ENCODE measurements around the gene SHC3.

The SHC3 gene

DNA sequence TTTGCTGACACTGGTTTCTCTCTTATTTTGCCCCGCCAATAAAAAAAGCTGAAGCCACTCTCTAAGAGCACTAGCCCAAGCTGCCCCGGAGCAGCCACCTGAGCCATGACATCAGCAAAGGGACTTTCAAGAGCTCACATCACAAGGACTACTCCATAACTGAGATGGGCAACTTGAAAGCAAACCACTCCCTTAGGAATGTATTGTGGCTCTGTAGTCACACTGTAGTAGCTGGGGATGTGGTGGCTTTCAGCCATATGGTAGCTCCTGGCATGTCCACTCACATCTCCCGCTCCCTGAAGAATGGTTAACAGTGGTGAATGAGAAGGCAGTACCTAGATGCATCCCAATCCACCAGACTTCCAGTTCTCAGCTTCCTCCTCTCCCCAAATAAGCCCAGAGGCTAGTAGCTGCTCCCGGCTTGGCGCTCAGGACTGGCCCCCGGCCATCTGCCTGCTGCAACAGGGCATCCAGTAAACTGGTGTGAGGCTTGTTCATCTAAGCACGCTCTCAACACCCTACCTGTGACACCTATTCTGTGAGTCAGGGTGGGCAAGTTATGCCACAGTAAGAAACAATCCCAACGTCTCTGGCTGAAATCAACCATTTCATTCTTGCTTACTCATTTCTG is 123.6 kb downstream of the SHC3 start:
- no peak for DNase-seq (ENCODE audit: low spot score)

DNA sequence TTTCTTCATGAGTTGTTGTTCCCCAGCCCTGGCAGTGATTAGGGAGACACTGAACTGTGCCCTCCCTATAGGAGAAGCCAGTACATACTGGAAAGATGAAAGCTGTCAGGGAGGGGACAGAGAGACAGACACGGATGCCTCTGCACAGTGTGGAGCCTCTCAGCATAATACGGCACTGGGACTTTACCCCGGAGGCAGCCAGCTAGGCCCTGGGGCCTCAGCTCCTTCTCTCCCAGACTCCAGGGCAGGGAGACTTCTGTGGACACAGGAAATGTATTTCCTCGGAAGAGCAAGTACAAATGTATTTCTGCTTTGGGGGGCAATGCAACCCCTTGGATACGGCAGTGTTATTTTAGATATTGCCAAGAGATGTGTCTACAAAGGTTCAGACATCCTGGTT is 125.3 kb downstream of the SHC3 start:
- no peak for DNase-seq (ENCODE audit: low spot score)

DNA sequence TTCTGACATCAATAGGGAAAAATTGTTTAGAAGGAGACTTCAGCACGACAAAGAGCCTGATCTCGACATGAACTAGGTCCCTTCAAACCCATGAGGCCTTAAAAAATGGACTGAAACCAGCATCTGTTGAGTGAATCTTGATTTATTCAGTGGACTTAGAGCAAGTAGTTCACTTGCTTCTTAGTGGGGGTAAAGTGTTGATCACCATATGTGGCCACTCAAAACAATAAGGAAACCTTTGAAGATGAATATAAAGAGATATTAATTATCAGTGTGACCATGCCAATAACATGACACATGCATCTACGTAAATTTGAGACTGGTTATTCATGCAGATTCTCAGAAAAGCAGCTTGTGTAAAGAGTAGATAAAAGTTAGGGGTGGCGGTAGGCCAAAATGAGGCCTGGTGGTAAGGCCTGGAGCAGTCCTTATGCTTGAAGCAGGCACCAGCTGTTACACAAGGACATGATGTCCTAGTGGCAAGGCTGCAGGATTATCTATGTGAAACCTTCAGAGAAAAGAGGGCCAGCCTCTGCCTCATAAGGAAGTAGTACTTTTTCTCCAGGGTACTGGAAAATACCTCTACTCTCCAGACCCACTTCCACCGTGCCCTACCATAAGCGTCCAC is 126.0 kb downstream of the SHC3 start:
- DNase-seq (ENCODE audit: low spot score): no peak

DNA sequence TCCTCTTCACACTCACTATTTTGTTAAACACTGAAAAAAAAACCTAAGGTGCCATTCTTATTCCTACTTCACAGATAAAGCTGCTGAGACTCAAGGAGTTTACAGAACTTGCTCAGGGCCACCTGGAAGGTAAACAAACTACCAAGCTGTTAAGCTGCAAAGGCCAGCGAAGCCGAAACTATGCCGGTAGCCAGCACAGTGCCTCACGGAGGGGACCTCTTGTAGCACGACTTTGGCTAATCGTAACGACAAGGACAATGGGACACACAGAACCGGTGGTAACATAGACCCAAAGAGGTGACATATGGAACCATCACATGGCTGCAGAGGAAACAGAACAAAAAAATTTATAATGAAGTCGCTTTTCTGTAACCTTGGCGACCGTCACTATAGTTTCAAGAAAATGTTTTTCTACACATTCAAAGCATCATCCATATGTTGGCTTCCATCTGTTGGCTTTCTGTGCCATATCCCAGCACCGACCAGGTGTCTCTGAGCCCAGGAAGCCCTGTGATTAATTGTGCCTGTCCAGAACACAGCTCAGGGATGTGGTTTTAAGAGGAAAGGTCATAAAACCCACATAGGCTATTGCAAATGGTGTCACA is 127.1 kb downstream of the SHC3 start:
- DNase-seq (ENCODE audit: low spot score): no peak

DNA sequence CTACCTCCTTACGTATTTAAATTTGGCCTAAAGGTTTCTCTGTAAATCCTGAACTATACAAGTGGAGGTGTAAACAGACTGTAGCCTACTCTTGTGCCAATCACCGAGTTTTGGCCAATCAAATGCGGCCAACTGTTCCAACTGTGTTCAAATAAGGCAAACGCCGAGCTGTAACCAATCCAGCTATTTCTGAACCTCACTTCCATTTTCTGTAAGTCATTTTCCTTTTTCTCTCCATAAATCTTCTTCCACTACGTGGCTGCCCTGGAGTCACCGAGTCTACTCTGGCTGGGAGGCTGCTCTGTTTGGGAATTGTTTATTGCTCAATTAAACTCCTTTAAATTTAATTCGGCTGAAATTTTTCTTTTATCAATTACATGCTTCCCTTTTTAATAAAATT is 129.0 kb downstream of the SHC3 start:
- no peak for DNase-seq (ENCODE audit: low spot score)

DNA sequence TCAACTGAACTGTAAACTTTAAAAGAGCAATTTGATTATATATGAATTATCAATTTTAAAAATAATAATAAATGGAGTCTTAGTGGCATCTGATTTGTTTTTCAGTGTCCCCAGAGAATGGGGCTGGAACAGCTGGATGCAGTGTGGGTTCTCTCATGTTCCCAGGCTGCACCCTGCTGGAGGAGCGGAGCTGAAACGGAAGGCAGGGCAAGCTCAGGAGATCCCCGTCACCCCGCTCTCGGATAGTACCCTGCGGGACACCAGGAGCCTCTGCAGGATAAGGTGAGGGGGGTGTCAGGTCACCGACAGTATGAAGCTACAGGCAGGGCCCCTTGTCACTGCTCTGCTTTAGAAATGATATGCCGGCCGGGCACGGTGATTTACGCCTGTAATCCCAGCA is 130.0 kb downstream of the SHC3 start:
- no peak for DNase-seq (ENCODE audit: low spot score)

DNA sequence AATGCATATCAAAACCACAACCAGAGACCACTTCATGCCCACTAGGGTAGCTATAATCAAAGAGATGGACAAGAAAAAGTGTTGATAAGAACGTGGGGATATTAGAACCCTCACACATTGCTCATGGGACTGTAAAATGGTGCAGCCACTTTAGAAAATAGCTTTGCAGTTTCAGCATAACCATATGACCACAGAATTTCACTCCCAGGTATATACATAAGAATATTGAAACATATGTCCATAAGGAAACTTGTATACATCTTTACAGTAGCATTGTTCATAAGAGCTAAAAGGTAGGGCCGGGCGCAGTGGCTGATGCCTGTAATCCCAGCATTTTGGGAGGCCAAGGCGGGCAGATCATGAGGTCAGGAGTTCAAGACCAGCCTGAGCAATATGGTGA is 131.0 kb downstream of the SHC3 start:
- DNase-seq (ENCODE audit: low spot score): no peak

DNA sequence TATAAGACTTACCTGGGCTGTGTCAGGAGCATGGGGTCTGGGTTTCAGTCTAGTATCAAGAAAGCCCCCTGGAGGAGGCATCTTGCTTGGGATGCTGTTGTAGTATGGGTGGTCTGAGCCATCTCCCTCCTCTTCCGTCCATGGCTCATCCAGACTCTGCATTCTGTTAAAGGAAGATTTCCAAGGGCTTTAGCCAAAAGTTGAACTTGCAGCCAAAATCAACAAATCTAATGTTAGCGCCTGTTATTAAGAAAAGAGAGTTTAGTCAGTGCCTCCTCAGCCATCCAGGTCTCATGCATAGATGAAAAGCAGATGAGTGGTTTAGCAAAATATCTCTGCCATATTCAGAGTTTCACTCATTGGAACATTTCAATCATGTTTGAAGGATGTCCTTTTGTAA is 131.8 kb downstream of the SHC3 start:
- no peak for DNase-seq (ENCODE audit: low spot score)

DNA sequence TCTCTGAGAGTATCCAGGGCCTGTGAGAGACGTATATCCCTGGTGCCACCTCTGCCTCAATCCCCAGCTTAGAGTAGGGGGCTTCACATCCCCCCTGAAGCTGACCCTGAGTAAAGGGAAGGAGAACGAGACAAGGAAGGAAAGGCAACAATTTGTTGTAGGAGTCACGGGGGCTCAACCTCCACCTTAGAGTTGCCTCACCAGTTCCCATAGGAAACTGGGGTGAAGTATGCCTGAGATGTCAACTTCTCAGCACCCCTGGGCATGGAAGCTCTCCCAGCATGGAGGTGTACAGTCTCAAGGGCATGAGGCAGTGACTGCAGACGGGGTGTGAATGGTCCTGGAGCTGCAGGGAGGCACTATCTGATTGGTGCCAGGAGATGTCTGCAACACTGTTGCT is 133.7 kb downstream of the SHC3 start:
- no peak for DNase-seq (ENCODE audit: low spot score)

DNA sequence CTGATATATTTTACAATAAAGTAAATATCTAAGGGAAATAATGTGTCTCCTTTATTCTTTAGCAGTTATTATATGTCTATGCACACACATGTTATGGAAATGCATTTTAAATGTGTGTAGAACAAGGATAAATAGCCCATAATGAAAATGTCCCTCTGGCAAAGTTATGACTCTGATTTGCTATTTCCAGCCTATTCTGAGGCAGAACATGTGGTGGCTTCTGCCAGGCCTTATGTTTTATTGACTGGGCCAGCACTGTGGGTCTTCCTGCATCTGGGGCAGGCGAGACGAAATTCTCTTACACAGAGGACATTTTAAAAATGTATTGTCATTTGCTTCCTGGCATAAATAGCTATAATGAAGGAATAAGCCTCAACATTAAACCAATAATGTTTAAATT is 134.5 kb downstream of the SHC3 start:
- no peak for DNase-seq (ENCODE audit: low spot score)

DNA sequence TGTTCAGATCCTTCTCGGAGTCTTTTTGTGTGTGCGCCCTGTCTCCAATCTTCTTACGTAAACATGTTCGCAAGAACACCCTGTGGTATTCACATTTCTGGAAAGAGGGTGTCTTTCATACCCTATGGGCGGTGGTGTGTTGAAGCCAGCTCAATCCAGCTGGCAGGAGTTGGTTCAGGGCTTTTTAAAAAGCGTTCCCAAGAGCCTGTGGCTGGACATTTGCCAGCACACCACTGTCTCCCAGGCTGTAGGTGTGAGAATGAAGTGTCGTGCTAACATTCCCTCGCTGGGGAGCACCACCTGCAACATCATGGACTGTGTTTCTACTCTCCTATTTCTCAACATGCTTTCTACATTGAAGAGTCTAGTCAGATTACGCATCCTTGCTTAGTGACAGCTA is 135.6 kb downstream of the SHC3 start:
- DNase-seq (ENCODE audit: low spot score): no peak

DNA sequence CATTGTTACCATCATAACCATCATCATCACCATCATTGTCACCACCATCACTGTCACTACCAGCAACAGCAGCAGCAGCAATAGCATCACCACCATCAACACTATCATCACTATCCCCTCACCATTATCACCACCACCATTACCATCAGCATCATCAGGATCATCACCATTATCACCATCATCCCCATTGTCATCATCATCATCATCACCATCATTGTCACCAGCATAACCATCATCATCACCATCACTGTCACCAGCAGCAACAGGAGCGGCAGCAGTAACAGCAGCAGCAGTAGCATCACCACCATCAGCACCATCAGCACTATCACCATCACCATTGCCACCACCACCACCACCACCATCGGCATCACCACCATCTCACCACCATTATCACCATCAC is 139.0 kb downstream of the SHC3 start:
- DNase-seq (ENCODE audit: low spot score): no peak

DNA sequence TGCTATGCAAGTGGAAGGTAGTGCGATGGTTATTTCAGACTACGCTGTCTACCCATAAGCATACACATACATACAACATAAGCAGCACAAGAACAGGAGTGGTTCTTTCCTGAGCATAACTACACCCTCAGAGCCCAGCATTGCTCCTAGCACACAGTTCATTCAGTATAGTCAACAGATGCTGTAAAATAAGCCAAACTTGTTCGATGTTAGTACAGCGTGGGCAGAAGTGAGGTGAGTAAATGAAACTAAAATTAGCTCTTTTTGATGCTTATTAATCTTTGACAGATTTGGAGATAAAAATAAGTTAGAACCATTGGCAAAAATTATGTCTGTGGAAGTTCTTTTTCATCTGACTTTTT is 139.5 kb downstream of the SHC3 start:
- no peak for DNase-seq (ENCODE audit: low spot score)

DNA sequence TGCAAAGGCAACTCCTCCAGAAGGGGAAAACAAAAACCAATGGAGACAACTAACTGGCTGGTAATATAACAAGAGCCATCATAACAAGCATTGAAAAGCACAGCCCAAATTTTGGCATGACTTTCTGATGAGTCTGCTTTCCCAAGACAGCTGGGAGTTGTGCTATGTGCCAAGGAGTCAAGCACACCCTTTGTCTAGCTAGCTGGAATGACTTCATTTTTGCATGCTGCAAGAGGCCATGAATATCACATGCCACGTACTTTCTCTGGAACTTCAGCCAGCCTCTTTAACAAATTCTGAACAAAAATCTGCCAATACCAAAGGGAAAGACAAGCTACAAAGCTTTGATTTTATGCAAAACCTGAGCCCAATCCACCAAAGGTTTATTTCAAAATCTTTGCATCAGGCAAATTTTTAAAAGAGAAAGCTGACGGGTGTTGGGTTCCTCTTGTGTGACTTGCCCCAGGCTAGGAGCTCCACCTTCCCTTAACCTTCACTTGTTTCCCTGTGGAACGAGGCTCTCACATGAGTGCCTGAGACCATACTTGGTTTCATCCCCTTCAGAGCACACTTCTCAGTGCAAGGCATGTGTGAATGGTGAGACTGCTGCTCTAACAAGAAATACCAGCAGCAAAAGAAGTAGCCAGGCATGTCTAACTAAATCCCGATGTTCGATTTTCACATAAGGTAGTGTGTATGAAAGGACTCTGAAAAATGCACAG is 140.1 kb downstream of the SHC3 start:
- no peak for DNase-seq (ENCODE audit: low spot score)

DNA sequence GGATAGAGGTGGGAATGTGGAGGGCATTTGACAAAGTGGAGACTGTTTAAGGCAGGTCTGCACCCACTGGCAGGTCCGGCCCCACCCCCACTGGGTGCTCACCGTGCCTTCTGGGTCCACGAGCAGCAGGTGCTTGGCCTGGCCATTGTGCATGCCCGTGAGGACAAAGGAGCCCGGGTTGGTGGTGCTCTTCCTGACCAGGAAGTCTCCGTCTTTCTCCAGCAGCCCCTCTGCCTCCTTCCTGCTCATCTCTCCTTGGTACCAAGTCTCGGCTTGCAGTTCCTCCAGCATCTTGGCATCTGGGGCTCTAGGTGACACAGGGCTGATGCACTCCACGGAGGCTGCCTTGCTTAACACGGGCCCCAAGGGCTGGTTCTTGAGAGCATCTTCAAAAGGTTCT is 140.7 kb downstream of the SHC3 start:
- no peak for DNase-seq (ENCODE audit: low spot score)

DNA sequence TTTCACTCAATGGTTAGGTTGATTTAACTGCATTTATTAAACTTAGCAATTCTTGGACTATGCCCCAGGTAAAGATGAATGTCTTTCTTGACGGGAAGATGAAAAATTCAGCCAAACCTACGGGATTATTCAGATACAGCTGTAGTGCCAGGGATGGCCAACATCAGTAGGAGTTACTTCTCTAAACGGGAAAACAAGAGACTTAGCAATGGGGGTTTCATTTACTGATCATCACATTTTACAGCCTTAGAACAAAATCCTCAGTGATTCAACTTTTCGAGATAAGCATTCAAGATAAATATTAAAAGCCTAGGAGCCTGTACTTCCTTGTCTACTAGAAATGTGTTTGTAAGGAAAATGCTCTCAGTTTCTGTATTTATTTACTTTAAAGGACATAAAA is 141.3 kb downstream of the SHC3 start:
- DNase-seq (ENCODE audit: low spot score): no peak

DNA sequence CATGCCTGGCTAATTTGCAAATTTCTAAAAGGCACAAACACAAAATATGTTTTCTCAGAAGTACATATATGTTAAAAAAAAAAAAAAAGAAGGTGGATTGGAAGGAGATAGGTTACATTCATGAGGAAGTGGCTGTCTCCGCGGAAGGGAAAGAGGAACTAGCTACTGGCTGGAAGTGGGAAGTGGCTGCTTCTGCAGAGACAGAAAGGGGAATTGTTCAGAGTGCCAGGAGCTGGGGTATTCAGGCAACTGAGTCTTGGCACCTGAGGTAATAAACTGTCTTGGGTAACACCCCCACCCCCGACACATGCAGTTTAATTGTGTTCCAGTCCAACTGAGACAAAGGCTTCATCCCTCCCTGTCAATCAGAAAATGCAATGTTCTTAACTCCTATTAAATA is 141.7 kb downstream of the SHC3 start:
- DNase-seq (ENCODE audit: low spot score): no peak

DNA sequence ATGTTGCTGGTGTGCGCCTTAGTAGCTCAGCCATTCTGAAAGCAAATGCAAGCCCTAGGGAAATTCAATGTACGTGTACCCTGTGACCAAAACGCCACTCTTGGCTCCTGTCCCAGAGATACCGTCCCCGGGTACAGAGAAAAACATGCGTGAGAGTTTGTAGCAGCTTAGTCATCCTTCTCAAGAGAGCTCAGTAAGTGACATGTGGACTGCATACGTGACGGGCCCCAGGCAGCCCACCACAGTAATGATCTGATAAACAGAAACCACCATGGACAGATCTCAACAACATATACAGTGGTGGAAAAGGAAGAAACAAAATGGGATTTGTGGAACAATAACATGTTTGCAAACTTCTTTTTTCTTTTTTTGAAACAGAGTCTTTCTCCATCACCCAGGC is 142.2 kb downstream of the SHC3 start:
- DNase-seq (ENCODE audit: low spot score): no peak

DNA sequence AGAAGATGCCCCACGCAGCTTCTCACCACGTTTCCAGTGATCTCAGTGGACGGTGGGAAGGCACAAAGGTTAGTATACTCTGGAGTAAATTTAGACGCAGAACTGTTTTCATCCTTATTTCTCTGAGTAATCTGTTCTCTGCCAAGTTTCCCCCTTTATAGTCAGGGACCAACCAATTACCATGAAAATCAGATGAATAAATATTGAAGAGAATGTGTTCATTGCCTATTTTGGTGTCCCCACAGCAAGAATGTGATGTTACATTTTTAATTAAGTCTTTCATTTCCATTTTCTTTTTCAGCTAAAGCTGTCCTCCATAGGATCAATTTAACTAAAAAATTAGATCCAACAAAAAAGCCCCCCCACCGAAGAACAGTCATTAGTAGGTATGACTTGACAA is 146.0 kb downstream of the SHC3 start:
- DNase-seq (ENCODE audit: low spot score): no peak

DNA sequence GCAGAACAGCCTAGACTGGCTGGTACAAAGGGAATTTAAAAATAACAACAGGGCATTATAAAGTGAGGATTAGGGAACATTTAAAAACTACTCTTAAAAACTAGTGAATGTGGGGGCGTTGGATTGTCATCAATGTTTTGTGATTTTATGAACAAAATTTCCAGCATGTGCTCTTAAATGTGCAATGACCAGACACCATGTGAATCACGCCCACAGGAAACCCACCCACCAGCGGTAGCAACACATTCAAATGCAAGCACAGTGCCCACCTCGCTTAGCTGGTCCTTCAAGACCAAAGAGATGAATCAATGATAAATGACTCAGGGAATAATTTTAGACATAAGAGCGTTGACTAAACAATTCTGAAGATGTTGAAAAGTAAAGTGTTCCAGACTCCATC is 146.4 kb downstream of the SHC3 start:
- no peak for DNase-seq (ENCODE audit: low spot score)

DNA sequence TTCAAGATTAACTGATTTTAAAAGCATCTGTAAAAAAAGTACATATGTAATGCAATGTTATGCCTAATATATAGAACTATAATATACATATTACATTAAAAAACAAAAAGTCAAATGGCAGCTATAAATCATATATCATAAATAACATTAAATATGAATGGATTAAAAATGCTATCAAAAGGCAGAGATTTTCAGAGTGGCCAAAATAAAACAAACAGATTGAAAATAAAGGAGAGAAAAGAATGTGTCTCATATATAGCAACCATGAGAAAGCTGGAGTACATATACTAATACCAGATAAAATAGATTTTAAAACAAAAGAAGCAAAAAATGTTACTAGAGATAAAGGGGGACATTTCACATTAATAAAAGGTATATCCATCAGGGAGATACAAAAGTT is 148.8 kb downstream of the SHC3 start:
- no peak for DNase-seq (ENCODE audit: low spot score)

DNA sequence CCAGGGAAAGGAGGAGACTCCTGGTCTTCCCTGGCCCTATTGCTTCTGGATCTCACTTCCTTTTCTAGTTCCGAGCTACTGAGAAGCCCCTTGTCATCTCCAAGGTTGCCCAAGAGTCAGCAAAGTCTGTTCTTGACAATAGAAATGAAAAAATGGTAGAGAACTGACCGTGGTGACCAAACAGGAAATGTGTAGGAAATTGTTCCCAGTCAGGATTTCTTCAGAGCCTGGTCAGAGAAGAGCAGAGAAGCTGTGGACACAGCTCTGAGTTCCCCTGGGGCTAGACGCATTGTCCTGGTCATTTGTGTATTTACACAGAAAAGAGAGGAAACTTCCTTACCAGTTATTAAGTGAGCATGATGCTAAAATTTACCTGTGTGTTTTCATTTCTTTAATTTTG is 151.7 kb downstream of the SHC3 start:
- peak; percentile 11 for DNase-seq (ENCODE audit: low spot score)

DNA sequence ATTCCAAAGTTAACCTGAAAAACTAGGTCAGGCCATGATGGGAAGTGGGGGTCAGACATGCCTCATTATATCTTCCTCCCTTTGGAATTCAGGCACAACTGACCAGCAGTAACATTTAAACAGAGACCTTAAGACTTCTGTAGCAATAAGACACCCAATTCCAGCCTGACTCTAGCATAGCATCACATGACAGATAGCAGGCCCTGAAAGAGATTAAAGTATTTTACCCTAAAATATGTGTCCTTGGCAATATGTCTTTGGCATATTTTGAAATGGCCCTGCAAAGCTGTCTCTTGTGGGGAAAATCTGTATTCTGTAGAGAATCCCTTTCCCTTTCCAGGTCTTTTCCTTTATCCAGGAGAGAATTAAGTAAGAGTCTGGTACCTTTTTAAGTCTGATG is 153.1 kb downstream of the SHC3 start:
- no peak for DNase-seq (ENCODE audit: low spot score)

DNA sequence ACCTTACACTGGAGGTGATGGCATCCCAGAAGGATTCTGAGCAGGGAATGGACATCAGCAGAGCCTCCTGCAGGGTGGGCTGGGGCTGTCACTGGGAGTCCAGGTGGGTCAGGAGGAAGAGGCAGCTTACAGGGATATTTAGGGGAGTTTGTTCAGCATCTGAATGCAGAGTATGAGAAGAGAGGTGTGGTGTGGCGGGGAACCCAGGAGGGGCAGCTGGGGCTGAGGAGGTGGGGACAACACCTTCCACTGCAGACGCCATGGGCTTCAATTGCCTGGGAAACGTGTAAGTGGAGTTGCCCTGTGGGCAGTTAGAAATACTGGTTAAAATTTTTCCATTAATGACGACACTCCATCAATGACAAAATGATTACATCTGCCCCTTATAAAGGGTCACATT is 153.9 kb downstream of the SHC3 start:
- no peak for DNase-seq (ENCODE audit: low spot score)
